ENCODE data around the gene FBXW7. TPM values are rescaled to one million over a fixed set of nuclear protein-coding genes. Genes with fewer than 3 reads are reported as not detected.

Gene FBXW7
- total RNA-seq, 1 donor from 2014 or later = 12.2 TPM

GRCh38 chr4:152380919-152381318 is 155.0 kb downstream of the FBXW7 start:
- peak; percentile 6 for ATAC-seq
- no peak for DNase-seq (ENCODE audit: low spot score)

DNA sequence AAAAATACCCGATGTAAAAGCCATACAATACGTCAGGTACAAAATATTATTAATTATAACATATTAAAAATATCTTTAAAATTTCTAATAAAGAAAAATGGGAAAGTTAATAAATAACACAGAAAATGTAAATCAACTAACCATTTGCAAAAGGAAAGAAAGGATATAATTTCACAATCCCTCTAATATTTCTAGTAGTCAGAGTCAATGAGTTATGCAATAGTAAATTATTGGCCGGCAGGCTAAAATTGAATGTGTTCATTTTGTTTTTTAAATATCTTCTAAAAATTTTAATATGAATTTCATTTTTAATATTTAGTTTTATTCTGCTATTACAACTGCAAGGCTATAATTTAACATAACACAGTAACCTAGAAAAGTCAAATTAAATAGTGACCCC is 155.7 kb downstream of the FBXW7 start:
- DNase-seq (ENCODE audit: low spot score) = no peak
- ATAC-seq = no peak

GRCh38 chr4:152374606-152375285 is 161.1 kb downstream of the FBXW7 start:
- DNase-seq (ENCODE audit: low spot score) = no peak
- no peak for ATAC-seq

GRCh38 chr4:152374153-152374552 is 161.7 kb downstream of the FBXW7 start:
- DNase-seq (ENCODE audit: low spot score) = no peak
- ATAC-seq = no peak

DNA sequence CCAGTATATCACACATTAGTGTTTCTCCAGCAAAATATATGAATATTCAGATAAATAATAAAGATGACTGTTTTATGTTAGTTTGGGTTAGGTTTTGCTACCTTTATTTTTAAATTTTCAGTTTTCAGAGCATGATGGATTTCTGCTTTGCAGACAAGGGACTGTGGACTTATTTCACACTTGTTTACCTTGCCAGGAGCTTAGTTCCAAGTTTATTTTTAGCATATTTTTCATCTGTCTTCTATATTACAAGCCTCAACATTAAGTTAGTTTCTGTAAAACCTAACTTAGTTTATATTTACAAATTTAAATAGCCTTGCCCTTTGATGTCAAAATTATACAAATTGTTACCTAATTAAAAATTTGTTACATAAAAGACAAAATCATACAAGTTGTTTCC is 163.4 kb downstream of the FBXW7 start:
- peak; percentile 54 for ATAC-seq
- DNase-seq (ENCODE audit: low spot score) = no peak

DNA sequence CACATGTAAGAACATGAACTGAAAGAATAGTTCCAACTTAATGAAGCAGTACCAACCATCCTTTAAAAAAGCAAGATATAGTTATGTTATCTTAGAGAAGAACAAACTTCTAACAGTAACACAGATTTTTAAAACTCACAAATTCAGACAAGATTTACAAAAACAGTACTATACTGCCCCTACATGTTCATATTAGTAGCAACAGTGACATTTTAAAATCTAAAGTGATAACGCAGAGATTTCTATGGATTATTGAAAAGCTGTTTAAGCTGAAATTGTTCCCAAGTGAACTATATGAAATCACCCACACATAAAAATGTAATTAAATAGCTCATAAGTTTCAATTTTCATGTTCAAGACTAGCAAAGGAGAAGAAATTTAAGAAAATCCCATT is 166.0 kb downstream of the FBXW7 start:
- DNase-seq (ENCODE audit: low spot score) (no peak), ATAC-seq (no peak)

DNA sequence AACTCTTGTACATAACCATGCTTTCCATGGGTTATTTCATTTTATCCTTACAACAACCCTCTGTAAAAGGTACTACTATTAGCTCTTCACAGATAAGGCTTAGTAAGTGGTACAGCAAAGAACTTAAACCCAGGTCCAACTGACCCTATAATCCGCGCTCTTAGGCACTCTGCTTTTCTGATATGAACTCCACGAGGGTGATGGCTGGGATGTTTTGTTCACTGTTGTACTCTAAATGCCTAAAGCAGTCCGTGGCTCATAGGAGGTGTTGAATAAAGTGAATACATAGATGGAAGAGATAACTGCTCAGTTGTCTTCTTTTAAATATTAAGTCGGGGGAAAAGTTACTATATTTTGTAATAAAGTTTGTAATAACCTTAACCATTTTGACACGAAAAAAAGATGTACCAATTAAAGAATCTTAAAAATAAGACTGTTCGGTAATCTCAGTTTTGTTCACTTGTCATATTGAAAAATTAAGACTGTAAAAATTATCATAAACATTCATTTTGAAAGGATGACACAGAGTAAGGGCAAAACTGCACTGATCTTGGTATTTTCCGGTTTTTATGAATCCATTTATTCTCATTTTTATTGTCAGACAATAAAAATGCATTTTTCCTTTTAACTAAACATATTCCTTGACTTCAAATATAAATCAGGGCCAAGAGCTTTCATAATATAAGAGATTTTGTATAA is 166.5 kb downstream of the FBXW7 start:
- ATAC-seq = no peak
- no peak for DNase-seq (ENCODE audit: low spot score)

DNA sequence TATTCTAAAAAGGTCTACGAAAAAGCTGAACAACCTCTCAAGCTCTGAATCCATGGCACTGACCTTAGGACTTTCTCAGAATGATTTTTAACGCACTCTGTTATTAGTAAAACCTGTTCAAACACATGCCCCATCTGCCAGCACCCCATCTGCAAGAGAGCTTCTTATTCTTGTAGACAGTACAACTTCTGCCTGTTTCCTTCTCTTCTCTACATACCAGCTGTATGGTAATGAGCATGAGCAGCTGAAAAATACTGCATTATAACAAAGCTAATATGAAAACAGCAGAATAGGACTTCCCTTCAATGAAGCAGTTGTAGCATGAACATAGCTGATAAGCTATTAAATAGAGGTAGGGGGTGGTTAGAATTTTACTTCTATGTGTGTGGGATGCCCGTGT is 167.9 kb downstream of the FBXW7 start:
- ATAC-seq (peak; percentile 46), DNase-seq (ENCODE audit: low spot score) (no peak)

- no peak for ATAC-seq
- no peak for DNase-seq (ENCODE audit: low spot score)
Observed at GRCh38 chr4:152364883-152365282, 171.0 kb downstream of the FBXW7 start.

GRCh38 chr4:152364383-152364782 is 171.5 kb downstream of the FBXW7 start:
- ATAC-seq = no peak
- no peak for DNase-seq (ENCODE audit: low spot score)

DNA sequence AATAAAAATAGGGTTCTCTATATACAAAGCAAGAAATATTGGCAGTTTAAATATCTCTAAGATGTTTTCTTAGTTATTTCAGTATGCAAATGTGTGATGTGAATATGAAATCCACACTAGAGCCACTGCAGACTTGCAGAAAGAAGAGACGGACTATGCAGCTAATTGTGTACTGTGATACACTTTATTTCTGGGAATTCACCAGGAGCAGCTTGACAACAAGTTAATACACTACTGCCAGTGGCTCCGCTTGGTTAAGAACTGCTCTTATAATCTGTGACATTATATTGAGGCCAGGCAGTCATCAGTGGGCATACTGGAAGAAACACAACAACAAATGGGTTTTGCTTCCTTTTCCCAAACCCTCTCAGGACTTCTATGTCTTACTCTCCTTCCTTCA is 172.0 kb downstream of the FBXW7 start:
- ATAC-seq = no peak

GRCh38 chr4:152363086-152363485 is 172.8 kb downstream of the FBXW7 start:
- peak; percentile 43 for ATAC-seq
- no peak for DNase-seq (ENCODE audit: low spot score)

More for the DNA sequence above, 172.0 kb downstream of the FBXW7 start:
- DNase-seq (ENCODE audit: low spot score) = no peak

DNA sequence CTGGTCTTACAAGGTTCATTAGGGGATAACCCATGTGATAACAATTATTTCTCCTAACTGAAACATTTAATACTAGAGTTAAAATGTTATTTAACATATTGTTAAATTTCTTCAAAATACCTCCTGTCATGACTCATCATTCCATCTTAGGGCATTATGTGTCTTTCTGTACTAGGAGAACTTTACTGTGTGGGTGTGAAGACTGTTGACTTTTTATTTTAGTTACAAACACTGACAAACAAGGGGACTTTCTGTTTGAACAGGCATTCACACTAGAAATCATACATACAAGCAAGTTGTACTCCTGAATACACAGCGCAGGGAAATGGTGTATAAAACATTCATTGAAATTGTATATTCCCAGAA is 175.9 kb downstream of the FBXW7 start:
- DNase-seq (ENCODE audit: low spot score) = no peak
- ATAC-seq = no peak

GRCh38 chr4:152359208-152360044 is 176.5 kb downstream of the FBXW7 start:
- ATAC-seq = no peak
- DNase-seq (ENCODE audit: low spot score) = no peak

DNA sequence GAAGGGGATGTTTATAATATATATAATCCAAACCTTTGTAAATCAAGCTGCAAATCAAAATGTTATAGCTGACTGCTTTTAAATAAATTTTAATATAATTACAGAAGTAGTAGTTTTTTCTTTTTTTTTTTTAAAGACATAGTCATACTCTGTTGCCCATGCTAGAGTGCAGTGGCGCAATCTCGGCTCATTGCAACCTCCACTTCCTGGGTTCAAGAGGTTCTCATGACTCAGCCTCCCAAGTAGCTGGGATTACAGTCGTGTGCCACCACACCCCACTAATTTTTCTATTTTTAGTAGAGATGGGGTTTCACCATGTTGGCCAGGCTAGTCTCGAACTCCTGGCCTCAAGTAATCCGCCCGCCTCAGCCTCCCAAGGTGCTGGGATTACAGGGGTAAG is 178.7 kb downstream of the FBXW7 start:
- DNase-seq (ENCODE audit: low spot score) (no peak), ATAC-seq (no peak)

DNA sequence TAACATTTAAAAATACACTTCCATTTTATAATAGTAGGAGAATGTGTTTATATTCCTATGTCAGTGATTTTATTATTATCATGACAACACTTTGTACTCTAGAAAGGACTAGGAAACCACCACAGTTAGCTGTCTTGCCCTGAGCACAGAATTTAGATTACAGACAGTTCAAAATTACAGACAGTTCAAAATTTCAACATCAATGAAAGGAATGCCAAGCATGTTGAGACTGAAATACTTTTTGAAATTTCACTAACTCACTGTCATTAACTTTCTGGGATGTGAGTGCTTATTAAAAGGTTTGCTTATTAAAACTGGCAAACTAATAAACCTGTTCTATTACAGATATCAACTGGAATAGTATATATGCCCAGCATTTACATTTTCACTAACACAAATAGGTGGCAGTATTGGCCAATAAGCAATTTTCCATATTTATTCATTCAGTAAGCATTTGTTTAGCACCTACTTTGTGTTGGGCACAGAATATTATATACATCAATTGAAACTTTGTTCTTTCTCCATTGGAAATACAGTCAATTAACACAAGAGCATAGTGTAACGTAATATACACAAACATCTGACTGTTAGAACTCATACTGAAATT is 179.4 kb downstream of the FBXW7 start:
- DNase-seq (ENCODE audit: low spot score) (no peak), ATAC-seq (peak; percentile 78)

DNA sequence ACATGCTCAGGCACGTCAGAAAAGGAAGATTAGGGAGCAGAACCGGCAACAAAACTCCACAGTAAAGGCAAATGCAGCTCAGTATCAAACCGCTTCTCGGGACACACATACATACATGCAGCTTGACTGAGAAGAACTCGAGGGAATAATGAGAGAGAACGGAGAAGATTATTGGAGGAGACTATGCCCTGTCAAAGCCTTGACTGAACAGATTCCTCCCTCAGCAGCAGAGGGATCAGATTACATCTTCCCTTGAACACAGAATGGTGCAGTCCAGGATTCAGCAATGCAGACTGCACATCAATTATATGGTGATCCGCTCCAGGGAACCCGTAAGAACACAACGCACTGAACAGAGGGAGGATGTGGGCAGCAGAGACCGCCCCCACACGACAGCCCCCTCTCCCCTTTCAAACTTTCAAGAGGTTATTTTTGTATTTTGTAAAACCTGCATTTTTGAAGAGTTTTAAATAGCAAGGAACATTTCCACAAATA is 183.2 kb downstream of the FBXW7 start:
- peak; percentile 86 for ATAC-seq
- no peak for DNase-seq (ENCODE audit: low spot score)

DNA sequence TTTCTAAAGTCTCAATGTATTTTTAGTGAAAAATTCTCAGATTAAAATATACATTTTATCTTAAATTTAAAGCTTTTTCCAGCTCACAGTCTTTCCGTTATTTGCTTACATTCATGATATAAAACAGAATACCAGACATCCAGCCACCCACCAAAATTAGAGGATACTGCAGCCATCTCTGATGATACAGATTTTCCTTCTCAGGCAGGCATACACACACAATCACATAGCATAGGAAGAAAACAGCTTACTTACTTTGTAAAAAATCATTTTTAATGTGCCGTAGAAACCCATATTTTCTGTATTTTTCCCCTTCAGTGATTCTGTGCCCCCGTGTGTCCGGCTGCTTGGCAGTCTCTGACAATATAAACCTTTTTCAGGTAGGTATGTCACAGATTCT is 183.7 kb downstream of the FBXW7 start:
- DNase-seq (ENCODE audit: low spot score) = no peak
- no peak for ATAC-seq

DNA sequence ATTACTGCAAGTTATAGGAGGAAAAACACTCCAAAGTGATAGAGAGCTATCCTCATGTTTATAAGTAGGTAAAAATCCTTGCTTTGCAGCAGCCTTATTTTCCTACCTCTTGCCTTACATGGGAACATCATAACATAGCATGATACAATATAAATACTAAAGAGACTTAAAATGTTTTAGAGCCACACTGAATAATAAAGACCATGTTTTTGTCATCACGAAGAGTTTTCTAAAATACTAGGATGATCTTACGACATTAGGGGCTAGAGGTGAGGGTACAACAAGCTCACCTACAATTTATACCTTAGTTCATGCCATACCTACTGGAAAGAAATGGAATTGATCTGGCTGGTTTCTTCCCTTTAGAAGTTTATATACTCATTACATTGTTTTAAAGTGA is 184.8 kb downstream of the FBXW7 start:
- DNase-seq (ENCODE audit: low spot score) (no peak), ATAC-seq (no peak)

- ATAC-seq (no peak), DNase-seq (ENCODE audit: low spot score) (no peak)
Observed at GRCh38 chr4:152348670-152349069, 187.2 kb downstream of the FBXW7 start.

DNA sequence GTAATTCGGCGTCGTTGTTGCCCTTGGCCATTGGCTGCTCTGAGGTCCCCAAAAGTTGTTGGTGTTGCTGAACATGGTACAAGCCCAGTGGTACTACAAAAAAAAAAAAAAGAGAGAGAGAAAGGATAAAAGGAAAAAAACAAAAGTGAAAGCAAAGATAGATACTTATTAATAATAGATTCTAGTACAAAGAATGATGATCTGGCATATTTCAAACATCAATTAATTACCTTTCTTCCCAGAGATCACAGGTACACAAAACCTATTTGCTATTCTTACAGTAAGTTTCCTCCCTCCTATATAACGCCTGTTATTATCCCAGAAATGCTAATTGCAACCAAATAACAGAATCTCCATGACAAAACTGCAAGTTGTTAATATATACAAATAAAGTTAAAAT is 188.9 kb downstream of the FBXW7 start:
- no peak for DNase-seq (ENCODE audit: low spot score)
- ATAC-seq = no peak
